ENCODE results near the gene MAGI1.

Gene MAGI1

GRCh38 chr3:65591313-65591712 is 447.4 kb downstream of the MAGI1 start:
- FAIRE-seq (no peak), DNase-seq (ENCODE audit: insufficient read length, low spot score) (no peak)
- TF ChIP-seq CTCF (IDR thresholded peaks at IDR 0.05; ENCODE audit: insufficient read depth, missing control alignments): no peak

GRCh38 chr3:65588884-65589283 is 449.8 kb downstream of the MAGI1 start:
- no peak for TF ChIP-seq CTCF (IDR thresholded peaks at IDR 0.05; ENCODE audit: insufficient read depth, missing control alignments)
- DNase-seq (ENCODE audit: insufficient read length, low spot score) (no peak), FAIRE-seq (no peak)

- FAIRE-seq (no peak), DNase-seq (ENCODE audit: insufficient read length, low spot score) (no peak)
- TF ChIP-seq CTCF (IDR thresholded peaks at IDR 0.05; ENCODE audit: insufficient read depth, missing control alignments): no peak
These were observed 450.9 kb downstream of the MAGI1 start for GRCh38 chr3:65587650-65588439.

DNA sequence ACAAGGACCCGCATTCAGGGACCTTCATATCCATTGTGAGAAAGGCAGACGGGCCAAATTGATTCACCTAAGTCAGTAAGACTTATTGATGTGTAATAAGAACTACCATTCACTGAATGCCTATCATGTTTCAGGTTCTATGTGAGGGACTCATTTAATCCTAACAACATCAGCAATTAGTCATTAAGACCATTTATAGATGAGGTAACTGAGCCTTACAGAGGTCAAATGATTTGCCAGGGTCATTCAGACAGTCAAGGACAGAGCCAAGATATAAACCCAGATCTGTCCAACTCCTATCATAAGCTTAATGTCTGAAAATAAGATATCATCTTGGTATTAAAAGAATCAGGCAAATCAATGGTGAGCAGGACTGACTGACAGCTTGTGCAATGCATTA is 453.8 kb downstream of the MAGI1 start:
- FAIRE-seq (peak; percentile 25), DNase-seq (ENCODE audit: insufficient read length, low spot score) (no peak)
- TF ChIP-seq CTCF (IDR thresholded peaks at IDR 0.05; ENCODE audit: insufficient read depth, missing control alignments): no peak

- FAIRE-seq (no peak), DNase-seq (ENCODE audit: insufficient read length, low spot score) (no peak)
- TF ChIP-seq CTCF (IDR thresholded peaks at IDR 0.05; ENCODE audit: insufficient read depth, missing control alignments): no peak
These were observed 454.7 kb downstream of the MAGI1 start for GRCh38 chr3:65584002-65584401.

- no peak for FAIRE-seq
- TF ChIP-seq CTCF (IDR thresholded peaks at IDR 0.05; ENCODE audit: insufficient read depth, missing control alignments): no peak
These were observed 455.5 kb downstream of the MAGI1 start for GRCh38 chr3:65583188-65583587.

DNA sequence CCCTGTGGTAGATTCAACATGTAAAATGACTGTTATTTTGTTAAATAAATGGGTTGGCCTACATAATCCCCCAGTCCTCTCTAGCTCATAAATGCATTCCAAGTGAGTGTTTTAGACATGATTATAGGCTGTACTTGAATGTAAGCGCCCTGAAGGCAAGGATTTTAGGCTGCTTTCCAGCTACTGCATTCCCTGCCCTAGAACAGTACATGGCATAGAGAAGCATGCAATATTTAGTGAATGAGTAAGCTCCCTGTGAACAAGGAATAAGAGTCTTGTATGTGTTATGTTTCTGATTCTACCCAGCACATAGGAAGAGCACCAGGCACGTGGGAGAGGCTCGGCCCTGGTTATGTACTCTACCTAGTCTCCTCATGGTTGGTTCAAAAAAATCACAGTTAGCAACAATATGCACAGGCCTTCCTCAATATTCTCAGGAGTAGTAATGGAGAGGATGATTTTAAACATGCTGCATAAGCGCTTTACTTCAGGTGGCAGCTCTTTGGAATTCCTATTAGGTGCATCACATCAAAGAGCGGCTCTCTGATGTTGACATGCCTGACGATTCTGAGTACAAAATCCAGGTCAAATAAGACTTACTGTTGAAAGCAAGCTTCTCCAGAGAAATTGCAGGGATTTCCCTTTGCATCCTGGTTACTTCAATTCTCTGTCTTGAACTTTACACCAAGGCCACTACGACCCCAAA is 456.6 kb downstream of the MAGI1 start:
- no peak for DNase-seq (ENCODE audit: insufficient read length, low spot score)
- FAIRE-seq: no peak
- TF ChIP-seq CTCF (IDR thresholded peaks at IDR 0.05; ENCODE audit: insufficient read depth, missing control alignments): no peak

More at GRCh38 chr3:65583188-65583587, 455.5 kb downstream of the MAGI1 start:
- DNase-seq (ENCODE audit: insufficient read length, low spot score): no peak

Measured in D721Med (cell line).